GM21360 (cell line): Measurements from ENCODE around the gene RASGRF2.
"Not testable (repeated sequence)": the region's sequence is repeated elsewhere in the genome, so short reads cannot be mapped to it uniquely, and the experiment has no call there.

Experiments
- ATAC-seq: cut with Tn5 transposase; IDR thresholded peaks from one replicate; pipeline ENCODE4 v1.9.1; 2021; ENCODE audit warnings: mild to moderate bottlenecking, moderate library complexity; ENCODE audit not compliant: unreplicated experiment

The RASGRF2 gene

GRCh38 chr5:81265101-81265500 is 304.9 kb downstream of the RASGRF2 start:
- ATAC-seq: no peak

- ATAC-seq: no peak
These were observed 308.5 kb downstream of the RASGRF2 start for GRCh38 chr5:81268521-81269196.

GRCh38 chr5:81269751-81270393 is 309.7 kb downstream of the RASGRF2 start:
- no peak for ATAC-seq

- not testable (repeated sequence) for ATAC-seq
These were observed 310.3 kb downstream of the RASGRF2 start for GRCh38 chr5:81270394-81271027.
